ENCODE data around the gene HADHA.

Gene HADHA

DNA sequence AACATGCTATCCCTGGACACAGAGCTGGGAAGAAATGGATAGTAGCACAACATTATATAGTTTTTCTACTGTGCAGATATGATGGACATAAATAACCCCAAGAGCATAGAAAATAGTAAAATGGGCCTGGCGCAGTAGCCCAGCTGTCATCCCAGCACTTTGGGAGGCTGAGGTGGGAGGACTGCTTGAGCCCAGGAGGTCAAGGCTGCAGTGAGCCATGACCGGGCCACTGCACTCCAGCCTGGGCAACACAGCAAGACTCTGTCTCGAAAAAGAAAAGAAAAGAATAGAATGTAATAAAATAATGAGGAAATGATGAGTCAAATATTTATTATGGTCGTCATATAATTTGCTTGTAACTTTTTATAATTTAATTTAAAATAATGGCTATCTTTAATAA is 79.0 kb downstream of the HADHA start:
- H3K36me3 ChIP-seq = no peaks in the 10 kb centered on the region
- H3K4me3 ChIP-seq (ENCODE audit: low read depth in 1 of 2, low read length in 1 of 2) = no peak overlapping the region
- H3K4me1 ChIP-seq (ENCODE audit: control insufficient read depth in 1 of 2, insufficient read depth in 1 of 2, low read depth in 1 of 2, low read length in 1 of 2) = no peaks in the 10 kb centered on the region
- no peaks in the 10 kb centered on the region for H3K9me3 ChIP-seq
- TF ChIP-seq, protein P1, sequence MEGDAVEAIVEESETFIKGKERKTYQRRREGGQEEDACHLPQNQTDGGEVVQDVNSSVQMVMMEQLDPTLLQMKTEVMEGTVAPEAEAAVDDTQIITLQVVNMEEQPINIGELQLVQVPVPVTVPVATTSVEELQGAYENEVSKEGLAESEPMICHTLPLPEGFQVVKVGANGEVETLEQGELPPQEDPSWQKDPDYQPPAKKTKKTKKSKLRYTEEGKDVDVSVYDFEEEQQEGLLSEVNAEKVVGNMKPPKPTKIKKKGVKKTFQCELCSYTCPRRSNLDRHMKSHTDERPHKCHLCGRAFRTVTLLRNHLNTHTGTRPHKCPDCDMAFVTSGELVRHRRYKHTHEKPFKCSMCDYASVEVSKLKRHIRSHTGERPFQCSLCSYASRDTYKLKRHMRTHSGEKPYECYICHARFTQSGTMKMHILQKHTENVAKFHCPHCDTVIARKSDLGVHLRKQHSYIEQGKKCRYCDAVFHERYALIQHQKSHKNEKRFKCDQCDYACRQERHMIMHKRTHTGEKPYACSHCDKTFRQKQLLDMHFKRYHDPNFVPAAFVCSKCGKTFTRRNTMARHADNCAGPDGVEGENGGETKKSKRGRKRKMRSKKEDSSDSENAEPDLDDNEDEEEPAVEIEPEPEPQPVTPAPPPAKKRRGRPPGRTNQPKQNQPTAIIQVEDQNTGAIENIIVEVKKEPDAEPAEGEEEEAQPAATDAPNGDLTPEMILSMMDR (IDR thresholded peaks at IDR 0.05) = no peak
- peaks cover 18% of the 10 kb centered on the region for H3K27me3 ChIP-seq
- no peak overlapping the region for H3K27ac ChIP-seq

DNA sequence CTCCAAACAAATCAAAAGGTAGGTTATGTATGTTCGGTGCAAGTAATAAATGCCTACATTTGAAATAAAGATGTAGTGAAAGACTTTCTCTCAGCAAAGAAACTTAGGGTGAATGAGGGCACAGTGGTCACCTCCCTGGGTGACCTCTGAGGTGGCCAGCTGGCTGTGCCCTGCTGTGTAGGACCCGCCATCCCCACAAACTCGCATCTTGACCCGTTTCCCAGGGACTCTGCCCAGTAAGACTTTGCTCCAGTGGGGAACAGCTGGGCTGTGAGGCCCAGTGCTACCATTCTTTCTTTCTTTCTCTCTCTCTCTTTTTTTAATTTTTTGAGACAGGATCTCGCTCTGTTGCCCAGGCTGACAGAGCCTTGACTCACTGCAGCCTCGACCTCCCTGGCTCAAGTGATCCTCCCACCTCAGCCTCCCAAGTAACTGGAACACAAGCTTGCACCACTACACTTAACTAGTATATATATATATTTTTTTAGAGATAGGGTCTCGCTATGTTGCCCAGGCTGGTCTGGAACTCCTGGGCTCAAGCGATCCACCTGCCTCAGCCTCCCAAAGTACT is 79.7 kb downstream of the HADHA start:
- no peaks in the 10 kb centered on the region for H3K9me3 ChIP-seq
- no peaks in the 10 kb centered on the region for H3K4me1 ChIP-seq (ENCODE audit: control insufficient read depth in 1 of 2, insufficient read depth in 1 of 2, low read depth in 1 of 2, low read length in 1 of 2)
- no peaks in the 10 kb centered on the region for H3K36me3 ChIP-seq
- no peak overlapping the region for H3K27ac ChIP-seq
- no peak overlapping the region for H3K4me3 ChIP-seq (ENCODE audit: low read depth in 1 of 2, low read length in 1 of 2)
- TF ChIP-seq, protein P1 (IDR thresholded peaks at IDR 0.05) = no peak
- H3K27me3 ChIP-seq = peaks cover 12% of the 10 kb centered on the region

DNA sequence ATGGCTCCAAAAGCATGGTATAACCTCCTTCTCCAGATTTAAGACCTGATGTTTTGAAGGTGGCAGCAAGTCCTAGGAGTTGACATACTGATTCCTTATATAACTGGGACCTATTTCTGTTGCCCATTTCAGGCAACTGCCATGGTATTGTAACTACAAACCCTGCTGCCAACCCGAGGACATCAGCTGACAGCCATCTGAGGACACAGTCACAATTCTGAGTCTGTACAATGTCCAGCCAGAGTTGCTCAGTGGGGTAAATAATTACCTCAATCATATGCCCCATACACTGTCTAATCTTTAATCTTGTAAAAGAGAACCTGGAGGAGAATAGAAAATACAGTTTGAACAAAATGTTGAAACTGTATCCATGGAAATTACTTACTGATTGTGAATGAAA is 80.2 kb downstream of the HADHA start:
- TF ChIP-seq, protein P1 (IDR thresholded peaks at IDR 0.05) = no peak
- Histone ChIP-seq H3K9me3 (no peaks in the 10 kb centered on the region), H3K4me3 (ENCODE audit: low read depth in 1 of 2, low read length in 1 of 2) (no peak overlapping the region), H3K27me3 (peaks cover 7% of the 10 kb centered on the region), H3K27ac (no peak overlapping the region), H3K36me3 (no peaks in the 10 kb centered on the region), H3K4me1 (ENCODE audit: control insufficient read depth in 1 of 2, insufficient read depth in 1 of 2, low read depth in 1 of 2, low read length in 1 of 2) (no peaks in the 10 kb centered on the region)

DNA sequence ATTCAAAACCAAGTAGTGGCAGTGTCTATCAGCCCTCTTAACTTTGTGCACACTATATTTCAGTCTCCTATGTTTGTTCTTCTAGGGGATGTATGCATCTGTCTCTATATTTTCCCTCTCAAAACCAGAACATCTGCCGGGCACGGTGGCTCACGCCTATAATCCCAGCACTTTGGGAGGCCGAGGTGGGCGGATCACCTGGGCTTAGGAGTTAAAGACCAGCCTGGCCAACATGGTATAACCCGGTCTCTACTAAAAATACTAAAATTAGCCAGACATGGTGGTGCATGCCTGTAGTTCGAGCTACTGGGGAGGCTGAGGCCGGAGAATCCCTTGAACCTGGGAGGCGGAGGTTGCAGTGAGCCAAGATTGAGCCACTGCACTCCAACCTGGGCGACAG is 81.5 kb downstream of the HADHA start:
- Histone ChIP-seq H3K27me3 (no peaks in the 10 kb centered on the region), H3K4me3 (ENCODE audit: low read depth in 1 of 2, low read length in 1 of 2) (no peak overlapping the region), H3K27ac (no peak overlapping the region), H3K36me3 (no peaks in the 10 kb centered on the region), H3K4me1 (ENCODE audit: control insufficient read depth in 1 of 2, insufficient read depth in 1 of 2, low read depth in 1 of 2, low read length in 1 of 2) (no peaks in the 10 kb centered on the region), H3K9me3 (no peaks in the 10 kb centered on the region)
- TF ChIP-seq, protein P1 (IDR thresholded peaks at IDR 0.05) = no peak

DNA sequence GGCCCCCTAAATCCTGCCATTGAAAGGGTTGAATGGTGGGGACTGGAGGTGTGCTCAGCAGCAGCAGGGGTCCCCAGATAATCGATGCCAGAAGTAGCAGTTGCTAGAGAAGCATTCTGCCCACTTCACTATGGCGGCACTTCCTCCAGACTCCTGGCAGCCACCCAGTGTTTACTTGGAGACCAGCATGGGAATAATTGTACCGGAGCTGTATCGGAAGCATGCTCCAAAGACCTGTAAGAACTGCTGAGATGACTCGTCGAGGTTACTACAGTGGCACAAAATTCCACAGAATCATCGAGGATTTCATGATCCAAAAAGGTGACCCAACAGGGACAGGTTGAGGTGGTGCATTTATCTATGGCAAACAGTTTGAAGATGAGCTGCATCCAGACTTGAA is 82.5 kb downstream of the HADHA start:
- H3K4me1 ChIP-seq (ENCODE audit: control insufficient read depth in 1 of 2, insufficient read depth in 1 of 2, low read depth in 1 of 2, low read length in 1 of 2) = no peaks in the 10 kb centered on the region
- no peaks in the 10 kb centered on the region for H3K27me3 ChIP-seq
- H3K9me3 ChIP-seq = no peaks in the 10 kb centered on the region
- H3K4me3 ChIP-seq (ENCODE audit: low read depth in 1 of 2, low read length in 1 of 2) = no peak overlapping the region
- no peaks in the 10 kb centered on the region for H3K36me3 ChIP-seq
- TF ChIP-seq, protein P1 (IDR thresholded peaks at IDR 0.05) = no peak
- no peak overlapping the region for H3K27ac ChIP-seq

DNA sequence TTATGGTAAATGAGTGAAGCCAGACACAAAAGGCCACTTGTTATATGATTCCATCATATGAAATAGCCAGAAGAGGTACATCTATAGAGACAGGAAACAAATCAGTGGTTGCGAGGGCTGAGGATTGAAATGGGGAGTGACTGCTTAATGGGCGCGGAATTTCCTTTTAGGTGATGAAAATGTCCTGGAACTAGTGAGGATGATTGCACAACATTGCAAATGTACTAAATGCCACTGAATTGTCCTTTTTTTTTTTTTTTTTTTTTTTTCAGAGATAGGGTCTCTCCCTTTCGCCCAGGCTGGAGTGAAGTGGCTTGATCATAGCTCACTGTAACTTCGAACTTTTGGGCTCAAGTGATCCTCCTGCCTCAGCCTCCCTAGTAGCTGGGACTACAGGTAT is 86.9 kb downstream of the HADHA start:
- no peak overlapping the region for H3K4me3 ChIP-seq (ENCODE audit: low read depth in 1 of 2, low read length in 1 of 2)
- no peaks in the 10 kb centered on the region for H3K9me3 ChIP-seq
- no peaks in the 10 kb centered on the region for H3K4me1 ChIP-seq (ENCODE audit: control insufficient read depth in 1 of 2, insufficient read depth in 1 of 2, low read depth in 1 of 2, low read length in 1 of 2)
- H3K36me3 ChIP-seq = no peaks in the 10 kb centered on the region
- H3K27me3 ChIP-seq = peaks cover 6% of the 10 kb centered on the region
- TF ChIP-seq, protein P1 (IDR thresholded peaks at IDR 0.05) = no peak
- no peak overlapping the region for H3K27ac ChIP-seq
